ENCODE measurements around the gene KCNH2.

KCNH2 gene

GRCh38 chr7:150964593-150965111, 13.5 kb downstream of the KCNH2 start:
- no peak overlapping the region for H3K4me3 ChIP-seq (ENCODE audit: low read length)
- no peak for DNase-seq (ENCODE audit: low read depth)
- no peak for TF ChIP-seq CTCF (IDR thresholded peaks at IDR 0.05; ENCODE audit: insufficient read depth, low read depth, low read length, missing control alignments)

- TF ChIP-seq CTCF (IDR thresholded peaks at IDR 0.05; ENCODE audit: insufficient read depth, low read depth, low read length, missing control alignments), result no peak
- no peak overlapping the region for H3K4me3 ChIP-seq (ENCODE audit: low read length)
- DNase-seq (ENCODE audit: low read depth), result no peak
Measured at GRCh38 chr7:150963707-150964559, 14.2 kb downstream of the KCNH2 start.

- peak; percentile 91 for TF ChIP-seq CTCF (IDR thresholded peaks at IDR 0.05; ENCODE audit: insufficient read depth, low read depth, low read length, missing control alignments)
- DNase-seq (ENCODE audit: low read depth), result peak; percentile 47
Measured at GRCh38 chr7:150962553-150963399, 15.3 kb downstream of the KCNH2 start.

GRCh38 chr7:150962290-150962552, 15.9 kb downstream of the KCNH2 start:
- no peak overlapping the region for H3K4me3 ChIP-seq (ENCODE audit: low read length)
- no peak for DNase-seq (ENCODE audit: low read depth)

More at GRCh38 chr7:150962553-150963399, 15.3 kb downstream of the KCNH2 start:
- H3K4me3 ChIP-seq (ENCODE audit: low read length), result no peak overlapping the region

GRCh38 chr7:150961510-150962289, 16.4 kb downstream of the KCNH2 start:
- no peak overlapping the region for H3K4me3 ChIP-seq (ENCODE audit: low read length)
- TF ChIP-seq CTCF (IDR thresholded peaks at IDR 0.05; ENCODE audit: insufficient read depth, low read depth, low read length, missing control alignments), result no peak
- DNase-seq (ENCODE audit: low read depth), result no peak

More at GRCh38 chr7:150962290-150962552, 15.9 kb downstream of the KCNH2 start:
- TF ChIP-seq CTCF (IDR thresholded peaks at IDR 0.05; ENCODE audit: insufficient read depth, low read depth, low read length, missing control alignments), result no peak
